Kidney epithelial cell (primary cell): Measurements from ENCODE around the gene AGAP3. TPM values are rescaled to one million over a fixed set of nuclear protein-coding genes. Genes with fewer than 3 reads are reported as not detected.

Experiments used
- DNase-seq: peaks from one replicate; pipeline ENCODE4 v3.0.0-alpha.2; 2010; ENCODE audit warnings: low read depth
- H3K27me3 ChIP-seq: 2 replicates; pipeline ENCODE4 v1.6.0; 2011; ENCODE audit warnings: low read length; ENCODE audit not compliant: control insufficient read depth, insufficient read depth
- H3K36me3 ChIP-seq: 2 replicates; pipeline ENCODE4 v1.5.1; 2011; ENCODE audit warnings: low read length; ENCODE audit not compliant: control insufficient read depth, insufficient read depth
- H3K4me3 ChIP-seq: 2 replicates; pipeline ENCODE4 v1.5.1; 2011; ENCODE audit warnings: low read depth, mild to moderate bottlenecking, control low read depth, low read length
- total RNA-seq: library from RNA; depleted of rRNA; stranded (reverse); fragments of >200 nt; gene quantifications from 2 replicates; pipeline ENCODE4 v1.2.3, GENCODE V29; 2015
- TF ChIP-seq, protein P1 (sequence below): IDR thresholded peaks from 2 replicates; pipeline ENCODE4 v1.5.1; 2011; ENCODE audit warnings: mild to moderate bottlenecking, moderate library complexity, low read length, control low read depth, inconsistent platforms; ENCODE audit not compliant: insufficient read depth, poor library complexity, severe bottlenecking

The AGAP3 gene
- total RNA-seq, 1 donor from 2014 or later, result 77.4 TPM

DNA sequence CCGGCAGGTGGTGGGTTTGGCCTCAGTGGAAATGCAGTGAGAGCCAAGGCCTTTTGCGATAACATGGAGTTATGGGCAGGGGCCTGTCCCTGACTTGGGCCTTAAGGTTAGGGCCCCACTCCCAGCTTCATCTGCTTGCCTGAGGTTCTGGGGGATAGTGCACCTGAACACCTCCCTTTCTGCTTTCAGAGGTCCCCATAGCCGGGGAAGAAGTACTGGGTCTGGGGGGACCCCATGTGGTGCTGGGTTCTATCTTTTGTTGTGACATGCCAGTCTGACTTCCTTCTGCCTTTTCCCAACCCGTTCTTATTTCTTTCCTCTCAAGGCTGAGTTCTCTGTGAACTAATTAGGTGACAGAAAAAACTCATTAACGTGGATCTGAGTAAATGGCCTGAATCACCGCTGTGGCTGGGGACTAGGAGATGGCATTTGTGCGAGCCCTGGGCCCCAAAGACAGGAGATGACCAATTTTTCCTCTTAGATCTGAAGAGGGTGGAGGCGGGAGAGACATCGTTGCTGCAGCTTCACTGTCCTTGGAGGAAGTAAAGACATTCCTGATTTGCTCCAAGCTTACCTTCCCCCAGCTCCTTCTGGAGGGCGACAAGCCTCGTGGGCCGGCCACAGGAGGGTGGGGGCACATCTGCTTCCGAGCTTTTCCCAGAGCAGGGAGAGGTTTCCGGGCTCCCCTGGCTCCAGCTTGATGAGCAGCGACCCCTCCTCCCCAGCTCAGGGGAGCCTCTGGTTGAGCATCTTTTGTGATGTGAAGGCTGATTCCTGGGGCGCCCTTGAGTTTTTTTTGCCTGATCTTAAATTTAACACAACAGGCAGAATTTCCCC is 2.0 kb downstream of the AGAP3 start:
- peaks cover 1% of the 10 kb centered on the region for H3K36me3 ChIP-seq
- TF ChIP-seq, protein P1, sequence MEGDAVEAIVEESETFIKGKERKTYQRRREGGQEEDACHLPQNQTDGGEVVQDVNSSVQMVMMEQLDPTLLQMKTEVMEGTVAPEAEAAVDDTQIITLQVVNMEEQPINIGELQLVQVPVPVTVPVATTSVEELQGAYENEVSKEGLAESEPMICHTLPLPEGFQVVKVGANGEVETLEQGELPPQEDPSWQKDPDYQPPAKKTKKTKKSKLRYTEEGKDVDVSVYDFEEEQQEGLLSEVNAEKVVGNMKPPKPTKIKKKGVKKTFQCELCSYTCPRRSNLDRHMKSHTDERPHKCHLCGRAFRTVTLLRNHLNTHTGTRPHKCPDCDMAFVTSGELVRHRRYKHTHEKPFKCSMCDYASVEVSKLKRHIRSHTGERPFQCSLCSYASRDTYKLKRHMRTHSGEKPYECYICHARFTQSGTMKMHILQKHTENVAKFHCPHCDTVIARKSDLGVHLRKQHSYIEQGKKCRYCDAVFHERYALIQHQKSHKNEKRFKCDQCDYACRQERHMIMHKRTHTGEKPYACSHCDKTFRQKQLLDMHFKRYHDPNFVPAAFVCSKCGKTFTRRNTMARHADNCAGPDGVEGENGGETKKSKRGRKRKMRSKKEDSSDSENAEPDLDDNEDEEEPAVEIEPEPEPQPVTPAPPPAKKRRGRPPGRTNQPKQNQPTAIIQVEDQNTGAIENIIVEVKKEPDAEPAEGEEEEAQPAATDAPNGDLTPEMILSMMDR, result no peak
- peak overlapping the region; percentile 81 for H3K4me3 ChIP-seq
- no peaks in the 10 kb centered on the region for H3K27me3 ChIP-seq
- no peak for DNase-seq

DNA sequence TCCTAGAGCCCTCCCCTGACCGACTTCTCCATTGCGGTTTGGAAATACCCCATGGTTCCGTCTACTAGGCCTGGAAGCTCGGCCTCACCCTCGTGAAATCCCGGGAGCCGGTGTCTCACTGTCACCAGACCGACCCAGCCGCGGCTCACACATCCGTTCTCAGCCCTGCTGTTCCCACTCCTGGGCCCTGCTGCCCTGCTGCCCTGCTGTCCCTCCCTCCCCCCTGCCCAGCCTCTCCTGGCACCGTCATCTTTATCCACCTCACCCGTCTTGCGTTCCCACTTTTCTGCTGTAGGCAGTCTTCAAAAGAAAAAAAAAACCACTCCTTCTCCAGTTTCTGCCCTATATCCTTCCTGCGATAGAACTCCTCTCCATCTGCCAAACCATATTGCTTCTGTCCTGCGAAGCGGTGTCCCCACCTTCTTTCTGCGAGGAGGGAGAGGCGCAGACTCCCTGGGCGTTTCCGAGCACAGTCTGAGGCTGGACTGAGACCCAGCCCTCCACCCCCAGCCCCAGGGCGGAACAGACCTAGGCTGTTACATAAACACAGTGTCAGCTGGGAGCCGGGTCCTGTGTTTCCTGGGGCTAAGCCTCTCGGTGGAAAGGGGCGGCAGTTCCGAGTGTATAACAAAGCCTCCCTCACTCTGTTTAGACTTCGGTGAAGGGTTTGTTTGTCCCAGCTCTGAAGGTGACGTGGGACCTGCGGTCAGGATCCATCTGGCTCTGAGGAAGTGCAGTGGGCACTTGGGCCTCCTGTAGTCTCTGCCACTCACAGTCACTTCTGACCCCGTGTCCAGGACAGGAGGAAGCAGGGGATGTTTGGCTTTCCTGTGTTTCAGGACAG is 2.8 kb downstream of the AGAP3 start:
- H3K36me3 ChIP-seq, result peaks cover 1% of the 10 kb centered on the region
- TF ChIP-seq, protein P1, result no peak
- no peak for DNase-seq
- H3K27me3 ChIP-seq, result no peaks in the 10 kb centered on the region
- H3K4me3 ChIP-seq, result peak overlapping the region; percentile 81

DNA sequence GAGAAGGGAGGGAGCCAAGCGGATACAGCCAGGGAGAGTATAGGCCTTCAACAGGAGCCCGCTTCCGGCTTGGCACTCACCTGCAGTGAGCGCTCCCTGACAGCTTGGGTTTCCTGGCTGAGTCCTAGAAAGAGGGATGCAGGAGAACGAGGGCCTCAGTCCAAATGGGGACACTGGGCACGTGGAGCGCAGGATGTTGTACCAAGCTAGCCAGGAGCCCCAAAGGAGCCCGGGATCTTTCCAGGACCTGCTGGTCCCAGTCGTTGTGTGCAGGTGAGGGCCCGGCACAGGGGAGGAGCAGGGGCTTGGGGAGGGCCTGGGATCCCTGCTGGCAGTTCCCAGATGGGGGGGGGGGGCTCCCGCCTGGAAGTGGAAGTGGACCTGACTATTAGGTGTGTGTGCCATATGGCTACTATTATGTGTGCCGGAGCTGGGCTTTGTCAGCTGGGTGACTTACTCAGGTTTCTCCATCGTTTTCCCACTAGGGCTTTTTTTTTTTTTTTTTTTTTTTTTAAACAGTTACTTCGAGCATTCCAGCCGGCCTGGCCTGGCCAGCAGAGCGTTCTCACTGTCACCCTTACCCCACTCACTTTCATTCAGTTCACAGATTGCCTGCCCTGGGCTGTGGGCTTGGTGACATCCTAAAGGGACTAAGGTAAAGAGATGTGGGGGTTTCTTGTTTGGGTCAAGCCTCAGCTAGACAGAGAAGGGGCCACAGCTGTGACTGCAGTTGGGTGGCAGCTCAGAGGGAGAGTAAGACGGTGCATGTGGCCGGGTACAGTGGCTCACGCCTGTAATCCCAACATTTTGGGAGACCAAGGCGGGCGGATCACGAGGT is 3.8 kb downstream of the AGAP3 start:
- Histone ChIP-seq H3K4me3 (no peak overlapping the region), H3K27me3 (no peaks in the 10 kb centered on the region), H3K36me3 (peaks cover 1% of the 10 kb centered on the region)
- no peak for DNase-seq
- TF ChIP-seq, protein P1, result no peak

DNA sequence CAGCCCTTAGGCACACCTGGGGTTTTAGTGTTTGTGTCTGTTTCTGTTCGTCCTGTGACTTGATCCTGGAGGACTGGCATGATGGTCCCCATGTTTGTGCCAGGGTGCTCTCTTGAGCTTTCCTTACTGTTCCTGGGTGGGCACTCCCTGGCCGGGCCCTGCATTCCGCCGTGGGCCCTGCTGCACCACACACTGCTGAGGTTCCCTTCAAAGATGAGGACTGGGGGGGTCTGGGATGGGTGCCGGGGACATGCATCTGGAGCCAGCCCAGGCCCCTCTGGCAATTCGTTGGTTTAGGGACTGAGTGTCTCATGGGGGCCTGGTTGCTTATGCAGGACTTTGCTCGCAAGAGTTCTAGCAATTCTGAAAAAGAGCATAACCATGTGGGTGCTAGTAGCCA is 4.7 kb downstream of the AGAP3 start:
- DNase-seq, result no peak
- Histone ChIP-seq H3K4me3 (no peak overlapping the region), H3K27me3 (no peaks in the 10 kb centered on the region), H3K36me3 (peaks cover 1% of the 10 kb centered on the region)
- TF ChIP-seq, protein P1, result no peak

DNA sequence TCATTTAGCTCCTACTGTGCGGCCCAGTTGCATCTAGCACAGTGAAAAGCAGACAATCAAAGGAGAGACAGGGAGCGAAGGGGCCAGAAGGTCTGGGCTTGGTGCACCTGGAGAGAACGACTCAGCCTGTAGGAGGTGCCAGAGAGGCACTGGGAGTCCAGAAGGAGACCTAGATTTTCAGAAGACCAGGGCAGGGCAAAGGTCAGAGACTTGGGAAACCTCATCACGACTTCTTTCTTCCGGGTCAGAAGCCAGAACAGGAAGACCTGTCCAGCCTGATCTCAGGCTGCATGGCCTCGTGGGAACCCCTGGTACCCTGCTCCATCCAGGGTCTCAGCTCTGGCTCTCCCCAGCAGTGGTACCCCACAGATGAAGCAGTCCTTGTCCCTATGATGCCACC is 5.2 kb downstream of the AGAP3 start:
- no peaks in the 10 kb centered on the region for H3K27me3 ChIP-seq
- no peak for DNase-seq
- H3K4me3 ChIP-seq, result no peak overlapping the region
- TF ChIP-seq, protein P1, result peak; percentile 64
- H3K36me3 ChIP-seq, result peaks cover 1% of the 10 kb centered on the region
